Panc1 (cell line): ENCODE data around the gene SLC27A4. TPM values are rescaled to one million over a fixed set of nuclear protein-coding genes. Genes with fewer than 3 reads are reported as not detected.

Experiments
- ATAC-seq: fragments of 200-7000 bp; cut with Tn5 transposase; 2 replicates; pipeline ENCODE4 v1.9.1; 2020; ENCODE audit warnings: mild to moderate bottlenecking, moderate library complexity
- BruUV-seq: library from RNA; stranded (reverse); fragments of 400-500 nt; replicated peaks from 2 replicates; lab custom pipeline; 2021; lab: Mats Ljungman, UMichigan
- CTCF ChIA-PET: fragments of 300-600 bp; sonication (Branson Sonifier 250); formaldehyde crosslinking; loops from one replicate; lab custom pipeline; 2022; ENCODE audit warnings: antibody characterized with exemption; lab: Charles Lee
- POLR2A ChIA-PET: fragments of 300-600 bp; sonication (Branson Sonifier 250); formaldehyde crosslinking; loops from one replicate; lab custom pipeline; 2022; ENCODE audit warnings: antibody characterized with exemption; lab: Charles Lee
- DNase-seq: peaks from one replicate; pipeline ENCODE4 v3.0.0-alpha.2; 2010; ENCODE audit warnings: low read depth, low spot score
- H3K27ac ChIP-seq: 2 replicates; pipeline ENCODE4 v1.5.1; 2011; ENCODE audit warnings: mild to moderate bottlenecking, low read length, inconsistent platforms
- H3K27me3 ChIP-seq: fragments of 200-500 bp; sonication (Bioruptor generic); 2 replicates; pipeline ENCODE4 v1.6.0; 2014; ENCODE audit warnings: low read length, inconsistent platforms; ENCODE audit not compliant: control insufficient read depth, insufficient read depth
- H3K36me3 ChIP-seq: fragments of 200-500 bp; sonication (Bioruptor generic); 2 replicates; pipeline ENCODE4 v1.5.1; 2014; ENCODE audit warnings: inconsistent platforms, mild to moderate bottlenecking, low read length, moderate library complexity; ENCODE audit not compliant: control insufficient read depth, insufficient read depth
- H3K4me1 ChIP-seq: 2 replicates; pipeline ENCODE4 v1.5.1; 2011; ENCODE audit warnings: inconsistent platforms, mild to moderate bottlenecking, low read length, moderate library complexity; ENCODE audit not compliant: control insufficient read depth, insufficient read depth
- H3K4me3 ChIP-seq, 2 experiments: 2 replicates each; pipeline ENCODE4 v1.5.1; 2011 to 2012; ENCODE audit warnings: low read depth in 2 of 2, low read length in 2 of 2, mild to moderate bottlenecking in 2 of 2, inconsistent platforms in 1 of 2, moderate library complexity in 1 of 2
- H3K9me3 ChIP-seq: fragments of 200-500 bp; sonication (Bioruptor generic); 2 replicates; pipeline ENCODE4 v1.5.1; 2014; ENCODE audit warnings: low read depth, mild to moderate bottlenecking, inconsistent platforms, low read length, moderate library complexity; ENCODE audit not compliant: control insufficient read depth, insufficient read depth
- CTCF ChIP-seq: fragments of 450-650 bp; IDR thresholded peaks from 2 replicates; pipeline ENCODE4 v1.5.1; 2017; ENCODE audit warnings: mild to moderate bottlenecking
- POLR2AphosphoS5 ChIP-seq: IDR thresholded peaks from 2 replicates; pipeline ENCODE4 v1.6.1; 2012; ENCODE audit warnings: mild to moderate bottlenecking, low read depth, low read length, moderate library complexity
- REST ChIP-seq, 2 experiments: IDR thresholded peaks; 2 replicates each; pipeline ENCODE4 v1.6.1; 2011 to 2012; ENCODE audit warnings: low read depth in 2 of 2, control low read depth in 1 of 2, low read length in 1 of 2, mild to moderate bottlenecking in 1 of 2, moderate library complexity in 1 of 2; ENCODE audit not compliant: insufficient read depth in 1 of 2
- SIN3A ChIP-seq: IDR thresholded peaks from 2 replicates; pipeline ENCODE4 v1.6.1; 2012; ENCODE audit warnings: low read depth, mild to moderate bottlenecking, low read length, moderate library complexity, borderline replicate concordance; ENCODE audit not compliant: insufficient read depth
- TCF7L2 ChIP-seq: IDR thresholded peaks from 2 replicates; pipeline ENCODE4 v1.6.1; 2011; ENCODE audit warnings: mild to moderate bottlenecking, low read depth, low read length, inconsistent platforms
- in situ Hi-C: cut with HindIII; loops from 2 replicates; pipeline ENCODE4 v1.10.0; 2016; ENCODE audit warnings: low sequenced_read_pairs, low pct_unique_long_range_greater_than_20kb
- intact Hi-C: fragments of 100-400 bp; cut with micrococcal nuclease; formaldehyde crosslinking; loops from one replicate; pipeline ENCODE4 v1.10.0; 2022; ENCODE audit not compliant: unreplicated experiment
- total RNA-seq: library from RNA; stranded (reverse); gene quantifications from one replicate; pipeline ENCODE4 v1.2.1, GENCODE V29; 2021; ENCODE audit not compliant: unreplicated experiment

SLC27A4 gene
- total RNA-seq, 1 experiment from 2014 or later, result 20.3 TPM

- no peaks in the 10 kb centered on the region for H3K27me3 ChIP-seq
- no TSS peak for BruUV-seq
- in situ Hi-C loops, result no loop called here
- no peak overlapping the region for H3K27ac ChIP-seq
- H3K9me3 ChIP-seq, result no peaks in the 10 kb centered on the region
- ATAC-seq, result no peak
- CTCF ChIA-PET, result interaction anchor here (0.6 kb wide), 2 partner anchors 44 to 303 kb away, joined by 5 to 7 read pairs; no protein-coding TSS in a partner anchor
- intact Hi-C loops, result loop anchor here (10.0 kb wide), 2 partner anchors 52 to 122 kb away; partner anchors contain the start of gene SLC27A4
- H3K4me3 ChIP-seq, result no peak overlapping the region
- H3K36me3 ChIP-seq, result no peaks in the 10 kb centered on the region
- POLR2A ChIA-PET, result no interaction called here
- H3K4me1 ChIP-seq, result peaks cover 3% of the 10 kb centered on the region
- TF ChIP-seq TCF7L2 (no peak), POLR2AphosphoS5 (no peak), CTCF (no peak), REST (IDR thresholded peaks at IDR 0.05; ENCODE audit: insufficient read depth in 1 of 2, low read depth in 2 of 2, low read length in 1 of 2) (no peak), SIN3A (no peak)
- no peak for DNase-seq
These were observed 47.2 kb upstream of the SLC27A4 start for GRCh38 chr9:128293091-128293490.

GRCh38 chr9:128294142-128294541, 46.2 kb upstream of the SLC27A4 start:
- intact Hi-C loops (loop anchor here (10.0 kb wide), 2 partner anchors 51 to 121 kb away; partner anchors contain the start of gene SLC27A4), in situ Hi-C loops (no loop called here)
- H3K27ac ChIP-seq, result no peak overlapping the region
- DNase-seq (no peak), ATAC-seq (no peak)
- peaks cover 3% of the 10 kb centered on the region for H3K4me1 ChIP-seq
- no TSS peak for BruUV-seq
- ChIA-PET CTCF (no interaction called here), POLR2A (no interaction called here)
- no peaks in the 10 kb centered on the region for H3K9me3 ChIP-seq
- no peak overlapping the region for H3K4me3 ChIP-seq
- no peaks in the 10 kb centered on the region for H3K36me3 ChIP-seq
- no peaks in the 10 kb centered on the region for H3K27me3 ChIP-seq
- no peak for TF ChIP-seq POLR2AphosphoS5
- no peak for TF ChIP-seq REST (IDR thresholded peaks at IDR 0.05; ENCODE audit: insufficient read depth in 1 of 2, low read depth in 2 of 2, low read length in 1 of 2)
- TF ChIP-seq SIN3A, result no peak
- TF ChIP-seq CTCF, result no peak
